Measurements from ENCODE around the gene FRMPD4. TPM values are rescaled to one million over a fixed set of nuclear protein-coding genes. Genes with fewer than 3 reads are reported as not detected.

FRMPD4 gene
- total RNA-seq, 1 experiment from 2014 or later = 0.24 TPM

DNA sequence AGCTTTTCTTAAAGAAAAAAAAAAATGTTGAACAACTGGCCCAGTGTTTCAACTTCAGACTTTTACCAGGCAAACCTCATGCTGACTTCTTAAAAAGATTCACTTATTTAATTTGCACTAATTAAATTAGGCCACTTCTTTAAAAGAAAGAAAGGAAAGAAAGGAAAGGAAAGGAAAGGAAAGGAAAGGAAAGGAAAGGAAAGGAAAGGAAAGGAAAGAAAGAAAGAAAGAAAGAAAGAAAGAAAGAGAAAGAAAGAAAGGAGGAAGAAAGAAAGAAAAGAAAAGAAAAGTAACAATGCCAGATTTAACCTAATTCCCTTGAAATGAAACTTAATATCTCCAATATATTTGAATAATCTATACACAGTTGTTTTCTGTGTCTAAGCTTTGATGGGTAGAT is 581.6 kb downstream of the FRMPD4 start:
- no peak overlapping the region for H4K91ac ChIP-seq (ENCODE audit: insufficient read length, low read depth, low read length)
- H3K23me2 ChIP-seq (ENCODE audit: insufficient read length, low read depth, low read length, poor library complexity, severe bottlenecking) = no peaks in the 10 kb centered on the region
- H3K27me3 ChIP-seq (ENCODE audit: insufficient read depth, low read length) = no peaks in the 10 kb centered on the region
- no peak overlapping the region for H2BK120ac ChIP-seq (ENCODE audit: low read depth, low read length, poor library complexity, severe bottlenecking)
- no peaks in the 10 kb centered on the region for H3K9me3 ChIP-seq (ENCODE audit: control insufficient read depth, low read depth, low read length)
- peaks cover 0 to 2% (median 0%) of the 10 kb centered on the region in 3 experiments; a peak in 2 of 7 replicates for H3K36me3 Mint-ChIP-seq (ENCODE audit: insufficient read depth in 1 of 3, low read depth in 3 of 3)
- H3K79me1 ChIP-seq (ENCODE audit: insufficient read depth, low read depth, low read length, poor library complexity, severe bottlenecking) = no peaks in the 10 kb centered on the region
- no peak overlapping the region for H3K4ac ChIP-seq (ENCODE audit: low read depth, low read length)
- DNase-seq = no peak
- H3K9me3 Mint-ChIP-seq = peaks cover 57 to 69% of the 10 kb centered on the region in 2 experiments
- H3K14ac ChIP-seq (ENCODE audit: insufficient read depth, low read length) = no peak overlapping the region
- peaks cover 5% of the 10 kb centered on the region for H3K27me3 Mint-ChIP-seq (ENCODE audit: low read depth)
- no peak overlapping the region for H3K18ac ChIP-seq (ENCODE audit: insufficient read length, low read depth, low read length)
- TF ChIP-seq, protein P1, sequence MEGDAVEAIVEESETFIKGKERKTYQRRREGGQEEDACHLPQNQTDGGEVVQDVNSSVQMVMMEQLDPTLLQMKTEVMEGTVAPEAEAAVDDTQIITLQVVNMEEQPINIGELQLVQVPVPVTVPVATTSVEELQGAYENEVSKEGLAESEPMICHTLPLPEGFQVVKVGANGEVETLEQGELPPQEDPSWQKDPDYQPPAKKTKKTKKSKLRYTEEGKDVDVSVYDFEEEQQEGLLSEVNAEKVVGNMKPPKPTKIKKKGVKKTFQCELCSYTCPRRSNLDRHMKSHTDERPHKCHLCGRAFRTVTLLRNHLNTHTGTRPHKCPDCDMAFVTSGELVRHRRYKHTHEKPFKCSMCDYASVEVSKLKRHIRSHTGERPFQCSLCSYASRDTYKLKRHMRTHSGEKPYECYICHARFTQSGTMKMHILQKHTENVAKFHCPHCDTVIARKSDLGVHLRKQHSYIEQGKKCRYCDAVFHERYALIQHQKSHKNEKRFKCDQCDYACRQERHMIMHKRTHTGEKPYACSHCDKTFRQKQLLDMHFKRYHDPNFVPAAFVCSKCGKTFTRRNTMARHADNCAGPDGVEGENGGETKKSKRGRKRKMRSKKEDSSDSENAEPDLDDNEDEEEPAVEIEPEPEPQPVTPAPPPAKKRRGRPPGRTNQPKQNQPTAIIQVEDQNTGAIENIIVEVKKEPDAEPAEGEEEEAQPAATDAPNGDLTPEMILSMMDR (conservative IDR thresholded peaks at IDR 0.05) = no peak
- H2BK12ac ChIP-seq (ENCODE audit: insufficient read length, low read depth, low read length) = no peak overlapping the region
- H3K23ac ChIP-seq (ENCODE audit: insufficient read length, low read depth, low read length) = no peak overlapping the region
- H3K4me2 ChIP-seq (ENCODE audit: insufficient read depth, insufficient read length, low read length) = no peak overlapping the region
- no peak overlapping the region for H3K56ac ChIP-seq (ENCODE audit: insufficient read length, low read depth, low read length)
- no peak overlapping the region for H4K8ac ChIP-seq (replicated peaks; ENCODE audit: insufficient read length, low read depth, low read length)
- no peak overlapping the region for H3K27ac Mint-ChIP-seq
- H3K4me3 Mint-ChIP-seq = no peak overlapping the region
- no peaks in the 10 kb centered on the region for H3K4me1 ChIP-seq (ENCODE audit: insufficient read depth, low read length)
- no peak overlapping the region for H2AK5ac ChIP-seq (ENCODE audit: insufficient read length, low read length)
- no peak overlapping the region for H3T11ph ChIP-seq (ENCODE audit: low read length)
- H4K20me1 ChIP-seq (ENCODE audit: control insufficient read depth, insufficient read depth, insufficient read length) = no peaks in the 10 kb centered on the region
- no peak overlapping the region for H2BK5ac ChIP-seq (ENCODE audit: insufficient read length, low read length)
- no peak overlapping the region for H4K5ac ChIP-seq (ENCODE audit: insufficient read length, low read depth, low read length)
- H3K27ac ChIP-seq (ENCODE audit: insufficient read length, low read depth, low read length) = no peak overlapping the region
- no peak overlapping the region for H2BK15ac ChIP-seq (ENCODE audit: low read depth, low read length)
- no peak overlapping the region for H2BK20ac ChIP-seq (ENCODE audit: low read depth, low read length, poor library complexity, severe bottlenecking)
- no peaks in the 10 kb centered on the region for H3K79me2 ChIP-seq (ENCODE audit: insufficient read depth, low read length)
- H3K4me1 Mint-ChIP-seq = no peaks in the 10 kb centered on the region
- no peak overlapping the region for H2AFZ ChIP-seq (ENCODE audit: low read length)
- no peak overlapping the region for H3K9ac ChIP-seq (ENCODE audit: extremely low read depth, insufficient read length, low read length)

Measured in H9 (cell line).